HepG2 (cell line): Measurements from ENCODE around the gene PHF13. TPM values are rescaled to one million over a fixed set of nuclear protein-coding genes. Genes with fewer than 3 reads are reported as not detected.

Experiments
- ARNT2 ChIP-seq: sonication (generic); formaldehyde crosslinking; IDR thresholded peaks from 2 replicates; pipeline ENCODE4 v1.8.0; 2022; ENCODE audit warnings: mild to moderate bottlenecking, low read depth, missing genetic modification reagents, moderate library complexity
- ASH2L ChIP-seq: fragments of 300-600, 200-600 bp; sonication (generic); IDR thresholded peaks from 2 replicates; pipeline ENCODE4 v1.7.0; 2017; ENCODE audit warnings: low read depth, mild to moderate bottlenecking, moderate library complexity, mixed read lengths, low read length; ENCODE audit not compliant: insufficient read length
- BRD4 ChIP-seq: sonication (generic); formaldehyde crosslinking; IDR thresholded peaks from 2 replicates; pipeline ENCODE4 v1.4.0; 2020; ENCODE audit warnings: missing genetic modification reagents
- CCAR2 ChIP-seq: fragments of 200-400 bp; formaldehyde crosslinking; optimal IDR thresholded peaks from 2 replicates; pipeline ENCODE3; 2018; ENCODE audit warnings: low read depth, mild to moderate bottlenecking, low read length, moderate library complexity
- ERF ChIP-seq: IDR thresholded peaks from 2 replicates; pipeline ENCODE4 v1.6.1; 2018; ENCODE audit warnings: missing biosample characterization, missing genetic modification reagents
- ESRRA ChIP-seq: sonication (generic); formaldehyde crosslinking; IDR thresholded peaks from 2 replicates; pipeline ENCODE4 v1.5.1; 2020; ENCODE audit warnings: mild to moderate bottlenecking, low read depth, missing genetic modification reagents
- GFI1 ChIP-seq: sonication (generic); formaldehyde crosslinking; IDR thresholded peaks from 2 replicates; pipeline ENCODE4 v1.5.0; 2020; ENCODE audit warnings: missing genetic modification reagents, mild to moderate bottlenecking, borderline replicate concordance
- GLI4 ChIP-seq: sonication (generic); formaldehyde crosslinking; IDR thresholded peaks from 2 replicates; pipeline ENCODE4 v1.5.1; 2020; ENCODE audit warnings: missing genetic modification reagents, mild to moderate bottlenecking, moderate library complexity, borderline replicate concordance
- MAF1 ChIP-seq: sonication (generic); formaldehyde crosslinking; IDR thresholded peaks from 2 replicates; pipeline ENCODE4 v1.5.0; 2020; ENCODE audit warnings: missing genetic modification reagents, borderline replicate concordance
- NFIC ChIP-seq: IDR thresholded peaks from 2 replicates; pipeline ENCODE4 v1.6.1; 2012; ENCODE audit warnings: mild to moderate bottlenecking, low read length, inconsistent platforms
- NR3C1 ChIP-seq: sonication (generic); formaldehyde crosslinking; IDR thresholded peaks from 2 replicates; pipeline ENCODE4 v1.4.0; 2020; ENCODE audit warnings: missing genetic modification reagents
- SMARCC2 ChIP-seq: fragments of 450-650 bp; IDR thresholded peaks from 2 replicates; pipeline ENCODE4 v1.6.1; 2017; ENCODE audit warnings: antibody characterized with exemption, mild to moderate bottlenecking
- SP5 ChIP-seq: IDR thresholded peaks from 2 replicates; pipeline ENCODE4 v1.6.1; 2016; ENCODE audit warnings: low read depth, borderline replicate concordance
- SSRP1 ChIP-seq: IDR thresholded peaks from 2 replicates; pipeline ENCODE4 v1.6.1; 2016; ENCODE audit warnings: control low read depth
- TOE1 ChIP-seq: sonication (generic); formaldehyde crosslinking; IDR thresholded peaks from 2 replicates; pipeline ENCODE4 v1.4.0; 2020; ENCODE audit warnings: mild to moderate bottlenecking, missing genetic modification reagents
- ZBTB38 ChIP-seq: sonication (generic); formaldehyde crosslinking; IDR thresholded peaks from 2 replicates; pipeline ENCODE4 v1.5.1; 2020; ENCODE audit warnings: mild to moderate bottlenecking, missing genetic modification reagents
- ZBTB8A ChIP-seq: sonication (generic); formaldehyde crosslinking; IDR thresholded peaks from 2 replicates; pipeline ENCODE4 v1.4.0; 2020; ENCODE audit warnings: mild to moderate bottlenecking, low read depth, missing genetic modification reagents, borderline replicate concordance
- ZIK1 ChIP-seq: sonication (generic); formaldehyde crosslinking; IDR thresholded peaks from 2 replicates; pipeline ENCODE4 v1.5.0; 2020; ENCODE audit warnings: mild to moderate bottlenecking, low read depth, missing genetic modification reagents, borderline replicate concordance
- ZMYM3 ChIP-seq: sonication (generic); formaldehyde crosslinking; IDR thresholded peaks from 2 replicates; pipeline ENCODE4 v1.5.1; 2020; ENCODE audit warnings: mild to moderate bottlenecking, missing genetic modification reagents
- ZNF232 ChIP-seq: sonication (generic); formaldehyde crosslinking; IDR thresholded peaks from 2 replicates; pipeline ENCODE4 v1.4.0; 2020; ENCODE audit warnings: missing genetic modification reagents, borderline replicate concordance
- ZNF260 ChIP-seq: sonication (generic); formaldehyde crosslinking; IDR thresholded peaks from 2 replicates; pipeline ENCODE4 v1.4.0; 2020; ENCODE audit warnings: missing genetic modification reagents, low read depth, mild to moderate bottlenecking, borderline replicate concordance
- ZNF296 ChIP-seq: sonication (generic); formaldehyde crosslinking; conservative IDR thresholded peaks from 2 replicates; pipeline ENCODE4 v1.5.0; 2020; ENCODE audit warnings: mild to moderate bottlenecking, missing genetic modification reagents
- ZNF3 ChIP-seq: IDR thresholded peaks from 2 replicates; pipeline ENCODE4 v1.7.0; 2017; ENCODE audit warnings: inconsistent platforms
- ZNF350 ChIP-seq: sonication (generic); formaldehyde crosslinking; IDR thresholded peaks from 2 replicates; pipeline ENCODE4 v1.4.0; 2020; ENCODE audit warnings: mild to moderate bottlenecking, low read depth, missing genetic modification reagents, borderline replicate concordance
- ZNF496 ChIP-seq: sonication (generic); formaldehyde crosslinking; IDR thresholded peaks from 2 replicates; pipeline ENCODE4 v1.8.1; 2023; ENCODE audit warnings: mild to moderate bottlenecking, moderate library complexity, missing genetic modification reagents; ENCODE audit not compliant: insufficient replicate concordance
- ZNF660 ChIP-seq: sonication (generic); formaldehyde crosslinking; IDR thresholded peaks from 2 replicates; pipeline ENCODE4 v1.5.1; 2020; ENCODE audit warnings: mild to moderate bottlenecking, low read depth, missing genetic modification reagents, borderline replicate concordance
- ZNF678 ChIP-seq: sonication (generic); formaldehyde crosslinking; IDR thresholded peaks from 2 replicates; pipeline ENCODE4 v1.4.0; 2020; ENCODE audit warnings: mild to moderate bottlenecking, missing genetic modification reagents
- ZNF720 ChIP-seq: sonication (generic); formaldehyde crosslinking; IDR thresholded peaks from 2 replicates; pipeline ENCODE4 v1.4.0; 2020; ENCODE audit warnings: missing genetic modification reagents
- ZSCAN12 ChIP-seq: sonication (generic); formaldehyde crosslinking; IDR thresholded peaks from 2 replicates; pipeline ENCODE4 v1.9.0; 2021; ENCODE audit warnings: mild to moderate bottlenecking, missing genetic modification reagents
- polyA plus RNA-seq, 8 experiments: library from polyadenylated mRNA; depleted of rRNA in 3 of 8; stranded (reverse) in 7 of 8; unstranded in 1 of 8; fragments of >200 nt; fragmentation: Illumina TruSeq in 4 of 8; extraction: Trizol in 4 of 8; gene quantifications; 2 replicates each; pipeline versions ENCODE4 v1.2.1 to v1.2.3, GENCODE V29; 2011 to 2016; ENCODE audit warnings: low read depth in 4 of 8, missing spikeins in 1 of 8, mixed read lengths in 1 of 8; ENCODE audit not compliant: insufficient read depth in 1 of 8
- total RNA-seq, 5 experiments: library from RNA; depleted of rRNA; stranded (reverse); fragments of >200 nt; fragmentation: Illumina TruSeq; extraction: Trizol; gene quantifications; 2 replicates each; pipeline ENCODE4 v1.2.3, GENCODE V29; 2016; ENCODE audit warnings: low read depth in 1 of 5
- TF ChIP-seq, protein P1 (sequence below): sonication (generic); formaldehyde crosslinking; IDR thresholded peaks from 2 replicates; pipeline ENCODE4 v1.5.1; 2020; ENCODE audit warnings: missing genetic modification reagents, mild to moderate bottlenecking, borderline replicate concordance
- TF ChIP-seq, protein P2 (sequence below): IDR thresholded peaks from 2 replicates; pipeline ENCODE4 v1.6.1; 2016; ENCODE audit warnings: low read depth

Gene PHF13
- total and polyA plus RNA-seq, 2 of the 13 experiments (the other 11 are each of a cell fraction or from before 2014, with no cell fraction given) = 4.7 to 7.4 TPM

DNA sequence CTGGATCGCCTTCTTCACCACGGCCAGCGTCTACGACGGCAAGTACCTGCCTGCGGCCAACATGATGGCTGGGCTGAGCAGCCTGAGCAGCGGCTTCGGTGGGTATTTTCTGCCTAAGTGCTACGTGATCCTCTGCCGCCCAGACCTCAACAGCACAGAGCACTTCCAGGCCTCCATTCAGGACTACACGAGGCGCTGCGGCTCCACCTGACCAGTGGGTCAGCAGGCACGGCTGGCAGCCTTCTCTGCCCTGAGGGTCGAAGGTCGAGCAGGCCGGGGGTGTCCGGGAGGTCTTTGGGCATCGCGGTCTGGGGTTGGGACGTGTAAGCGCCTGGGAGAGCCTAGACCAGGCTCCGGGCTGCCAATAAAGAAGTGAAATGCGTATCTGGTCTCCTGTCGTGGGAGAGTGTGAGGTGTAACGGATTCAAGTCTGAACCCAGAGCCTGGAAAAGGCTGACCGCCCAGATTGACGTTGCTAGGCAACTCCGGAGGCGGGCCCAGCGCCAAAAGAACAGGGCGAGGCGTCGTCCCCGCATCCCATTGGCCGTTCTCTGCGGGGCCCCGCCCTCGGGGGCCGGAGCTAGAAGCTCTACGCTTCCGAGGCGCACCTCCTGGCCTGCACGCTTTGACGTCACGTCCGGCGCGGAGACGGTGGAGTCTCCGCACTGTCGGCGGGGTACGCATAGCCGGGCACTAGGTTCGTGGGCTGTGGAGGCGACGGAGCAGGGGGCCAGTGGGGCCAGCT lies 34.0 kb upstream of the PHF13 start, which contains the start of gene ZBTB48 (continued):
- no peak for TF ChIP-seq ZMYM3
- no peak for TF ChIP-seq ZNF720
- TF ChIP-seq SP5 (CRISPR knock-in tag) = peak; percentile 10; the same call in 1 of the 2 replicates
- TF ChIP-seq TOE1 (CRISPR knock-in tag) = no peak
- TF ChIP-seq ZNF660 (CRISPR knock-in tag) = no peak
- TF ChIP-seq ARNT2 (CRISPR knock-in tag) = peak; percentile 69; the same call in 1 of the 2 replicates
- no peak for TF ChIP-seq ZNF3 (CRISPR knock-in tag)
- TF ChIP-seq SMARCC2 = no peak
- TF ChIP-seq GFI1 = no peak
- peak; percentile 46 for TF ChIP-seq ASH2L
- TF ChIP-seq ZNF350 = peak; percentile 47; the same call in 1 of the 2 replicates
- 0 out of 2 replicates have a peak, but pooled peaks have one; percentile 19 for TF ChIP-seq BRD4 (CRISPR knock-in tag)
- TF ChIP-seq NR3C1 (CRISPR knock-in tag) = no peak
- TF ChIP-seq ZNF296 (CRISPR knock-in tag) = 0 out of 2 replicates have a peak, but pooled peaks have one; percentile 42
- TF ChIP-seq CCAR2 = no peak
- TF ChIP-seq, protein P1, sequence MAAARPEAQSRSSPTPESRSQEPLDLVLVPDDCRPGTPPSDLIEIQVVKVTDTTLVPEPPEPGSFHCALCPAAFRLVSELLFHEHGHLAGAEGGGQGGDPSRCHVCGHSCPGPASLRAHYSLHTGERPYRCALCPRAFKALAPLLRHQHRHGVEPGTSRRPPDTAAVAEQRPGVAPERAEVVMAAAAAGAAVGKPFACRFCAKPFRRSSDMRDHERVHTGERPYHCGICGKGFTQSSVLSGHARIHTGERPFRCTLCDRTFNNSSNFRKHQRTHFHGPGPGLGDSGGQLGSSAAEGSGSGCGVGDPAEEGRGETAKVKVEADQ = no peak; the same call in 1 of the 2 replicates
- TF ChIP-seq NFIC = no peak
- TF ChIP-seq ESRRA (CRISPR knock-in tag) = peak; percentile 27; the same call in 1 of the 2 replicates
- no peak for TF ChIP-seq ZBTB8A (CRISPR knock-in tag)
- no peak for TF ChIP-seq MAF1 (CRISPR knock-in tag)
- peak; percentile 45; the same call in 1 of the 2 replicates for TF ChIP-seq ZNF232 (CRISPR knock-in tag)
- no peak for TF ChIP-seq ZSCAN12 (CRISPR knock-in tag)
- TF ChIP-seq ZNF496 (CRISPR knock-in tag) = no peak
- TF ChIP-seq ZNF678 (CRISPR knock-in tag) = no peak
- TF ChIP-seq ZIK1 (CRISPR knock-in tag) = no peak
- no peak for TF ChIP-seq ERF (CRISPR knock-in tag)
- no peak for TF ChIP-seq ZNF260 (CRISPR knock-in tag)
- TF ChIP-seq, protein P2, sequence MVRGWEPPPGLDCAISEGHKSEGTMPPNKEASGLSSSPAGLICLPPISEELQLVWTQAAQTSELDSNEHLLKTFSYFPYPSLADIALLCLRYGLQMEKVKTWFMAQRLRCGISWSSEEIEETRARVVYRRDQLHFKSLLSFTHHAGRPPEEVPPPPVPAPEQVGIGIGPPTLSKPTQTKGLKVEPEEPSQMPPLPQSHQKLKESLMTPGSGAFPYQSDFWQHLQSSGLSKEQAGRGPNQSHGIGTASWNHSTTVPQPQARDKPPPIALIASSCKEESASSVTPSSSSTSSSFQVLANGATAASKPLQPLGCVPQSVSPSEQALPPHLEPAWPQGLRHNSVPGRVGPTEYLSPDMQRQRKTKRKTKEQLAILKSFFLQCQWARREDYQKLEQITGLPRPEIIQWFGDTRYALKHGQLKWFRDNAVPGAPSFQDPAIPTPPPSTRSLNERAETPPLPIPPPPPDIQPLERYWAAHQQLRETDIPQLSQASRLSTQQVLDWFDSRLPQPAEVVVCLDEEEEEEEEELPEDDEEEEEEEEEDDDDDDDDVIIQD (CRISPR knock-in tag) = no peak
- no peak for TF ChIP-seq SSRP1 (CRISPR knock-in tag)
- no peak for TF ChIP-seq ZBTB38 (CRISPR knock-in tag)
- TF ChIP-seq GLI4 (CRISPR knock-in tag) = 0 out of 2 replicates have a peak, but pooled peaks have one; percentile 35
